IMR-90 (cell line): ENCODE data around the gene OTOG. TPM values are rescaled to one million over a fixed set of nuclear protein-coding genes. Genes with fewer than 3 reads are reported as not detected.

Experiments used
- ATAC-seq: fragments of 200-7000 bp; cut with Tn5 transposase; 2 replicates; pipeline ENCODE4 v1.9.1; 2020; ENCODE audit warnings: low read depth, mild to moderate bottlenecking, moderate library complexity
- Bru-seq: library from RNA; stranded (reverse); fragments of 400-500 nt; gene quantifications from one replicate; lab custom pipeline; 2021; lab: Mats Ljungman, UMichigan
- BruChase-seq, 2 experiments: library from RNA; stranded (reverse); fragments of 400-500 nt; gene quantifications; one replicate each; lab custom pipeline; 2021; lab: Mats Ljungman, UMichigan
- BruUV-seq: library from RNA; stranded (reverse); fragments of 400-500 nt; replicated peaks from 2 replicates; lab custom pipeline; 2021; lab: Mats Ljungman, UMichigan
- CTCF ChIA-PET: fragments of 300-600 bp; formaldehyde crosslinking; extraction: SDS; loops from one replicate; lab custom pipeline; 2021; ENCODE audit warnings: antibody characterized with exemption; lab: Yijun Ruan, JAX
- POLR2A ChIA-PET: fragments of 300-600 bp; sonication (Branson Sonifier 250); formaldehyde crosslinking; loops from one replicate; lab custom pipeline; 2022; ENCODE audit warnings: antibody characterized with exemption; ENCODE audit not compliant: unreplicated experiment; lab: Charles Lee
- DNase-seq: peaks from one replicate; pipeline ENCODE4 v3.0.0; 2013
- H2AFZ ChIP-seq: replicated peaks from 2 replicates; pipeline ENCODE3; 2013; ENCODE audit warnings: low read length, mild to moderate bottlenecking; ENCODE audit not compliant: poor library complexity
- H2AK5ac ChIP-seq: 2 replicates; pipeline ENCODE4 v1.6.1; 2013; ENCODE audit warnings: low read depth, low read length, inconsistent platforms
- H2AK9ac ChIP-seq: replicated peaks from 2 replicates; pipeline ENCODE3; 2013; ENCODE audit warnings: mild to moderate bottlenecking, low read depth, low read length, moderate library complexity; ENCODE audit not compliant: poor library complexity
- H2BK120ac ChIP-seq: 2 replicates; pipeline ENCODE4 v1.6.1; 2013; ENCODE audit warnings: low read depth, low read length, inconsistent platforms
- H2BK15ac ChIP-seq: 3 replicates; pipeline ENCODE4 v1.6.1; 2013; ENCODE audit warnings: low read depth, low read length, inconsistent platforms
- H2BK20ac ChIP-seq: 2 replicates; pipeline ENCODE4 v1.6.1; 2013; ENCODE audit warnings: low read depth, mild to moderate bottlenecking, inconsistent platforms, low read length, moderate library complexity
- H2BK5ac ChIP-seq: 2 replicates; pipeline ENCODE4 v1.6.1; 2013; ENCODE audit warnings: mild to moderate bottlenecking, low read depth, low read length, inconsistent platforms; ENCODE audit not compliant: poor library complexity, severe bottlenecking
- H3K14ac ChIP-seq: replicated peaks from 2 replicates; pipeline ENCODE4 v1.6.1; 2013; ENCODE audit warnings: low read depth, low read length, inconsistent platforms
- H3K18ac ChIP-seq: 2 replicates; pipeline ENCODE4 v1.6.1; 2013; ENCODE audit warnings: low read depth, low read length, control low read depth
- H3K23ac ChIP-seq: 2 replicates; pipeline ENCODE4 v1.6.1; 2013; ENCODE audit warnings: low read depth, low read length, inconsistent platforms
- H3K27ac ChIP-seq: 2 replicates; pipeline ENCODE4 v1.5.1; 2013; ENCODE audit warnings: mild to moderate bottlenecking, control low read depth, low read length; ENCODE audit not compliant: insufficient read depth
- H3K27me3 ChIP-seq: 2 replicates; pipeline ENCODE4 v1.6.1; 2013; ENCODE audit warnings: low read length; ENCODE audit not compliant: control insufficient read depth, insufficient read depth
- H3K36me3 ChIP-seq: 2 replicates; pipeline ENCODE4 v1.6.1; 2013; ENCODE audit warnings: low read length, mixed read lengths; ENCODE audit not compliant: control insufficient read depth, insufficient read depth
- H3K4ac ChIP-seq: 2 replicates; pipeline ENCODE4 v1.6.1; 2013; ENCODE audit warnings: low read depth, low read length, inconsistent platforms
- H3K4me1 ChIP-seq: 2 replicates; pipeline ENCODE4 v1.6.1; 2013; ENCODE audit warnings: low read length, mixed read lengths; ENCODE audit not compliant: control insufficient read depth, insufficient read depth
- H3K4me2 ChIP-seq: 2 replicates; pipeline ENCODE4 v1.6.1; 2013; ENCODE audit warnings: low read depth, mild to moderate bottlenecking, control low read depth, low read length, moderate library complexity
- H3K4me3 ChIP-seq: 2 replicates; pipeline ENCODE4 v1.5.1; 2013; ENCODE audit warnings: low read depth, mild to moderate bottlenecking, control low read depth, low read length, moderate library complexity; ENCODE audit not compliant: insufficient read depth
- H3K56ac ChIP-seq: 2 replicates; pipeline ENCODE4 v1.6.1; 2013; ENCODE audit warnings: low read length, inconsistent platforms; ENCODE audit not compliant: insufficient read depth; ENCODE audit errors: extremely low read depth
- H3K79me1 ChIP-seq, 2 experiments: 2 replicates each; pipeline ENCODE4 v1.6.1; 2013; ENCODE audit warnings: low read length in 2 of 2, inconsistent platforms in 1 of 2, low read depth in 1 of 2
- H3K9ac ChIP-seq: 2 replicates; pipeline ENCODE4 v1.6.1; 2013; ENCODE audit warnings: low read depth, low read length, control low read depth
- H3K9me1 ChIP-seq: 2 replicates; pipeline ENCODE4 v1.6.1; 2013; ENCODE audit warnings: low read length, inconsistent platforms; ENCODE audit not compliant: insufficient read depth
- H3K9me3 ChIP-seq: 2 replicates; pipeline ENCODE4 v1.6.1; 2013; ENCODE audit warnings: low read length; ENCODE audit not compliant: control insufficient read depth, insufficient read depth
- H4K20me1 ChIP-seq: 2 replicates; pipeline ENCODE4 v1.6.1; 2013; ENCODE audit warnings: low read length, inconsistent platforms; ENCODE audit not compliant: insufficient read depth
- H4K5ac ChIP-seq: 2 replicates; pipeline ENCODE4 v1.6.1; 2013; ENCODE audit warnings: mild to moderate bottlenecking, low read depth, low read length, control low read depth
- H4K8ac ChIP-seq, 2 experiments: 2 replicates each; pipeline ENCODE4 v1.6.1; 2013; ENCODE audit warnings: low read depth in 2 of 2, low read length in 2 of 2, control low read depth in 1 of 2, inconsistent platforms in 1 of 2
- H4K91ac ChIP-seq: 2 replicates; pipeline ENCODE4 v1.6.1; 2013; ENCODE audit warnings: low read depth, low read length, inconsistent platforms; ENCODE audit not compliant: insufficient read depth
- BHLHE40 ChIP-seq: fragments of 150-350 bp; IDR thresholded peaks from 2 replicates; pipeline ENCODE4 v1.6.1; 2016; ENCODE audit warnings: mild to moderate bottlenecking, low read depth, low read length
- CEBPB ChIP-seq: IDR thresholded peaks from 2 replicates; pipeline ENCODE4 v1.6.1; 2012; ENCODE audit warnings: low read depth, low read length, improper control_type of control experiment
- CHD1 ChIP-seq: IDR thresholded peaks from 2 replicates; pipeline ENCODE4 v1.6.1; 2012; ENCODE audit warnings: low read depth, low read length, improper control_type of control experiment
- CTCF ChIP-seq: conservative IDR thresholded peaks from 2 replicates; pipeline ENCODE4 v1.5.1; 2012; ENCODE audit warnings: mild to moderate bottlenecking, low read depth, low read length, improper control_type of control experiment
- FOS ChIP-seq: fragments of 150-350 bp; IDR thresholded peaks from 2 replicates; pipeline ENCODE4 v1.6.1; 2016; ENCODE audit warnings: low read depth, low read length
- MAFK ChIP-seq: IDR thresholded peaks from 2 replicates; pipeline ENCODE4 v1.6.1; 2012; ENCODE audit warnings: low read depth, low read length, improper control_type of control experiment
- MAZ ChIP-seq: IDR thresholded peaks from 2 replicates; pipeline ENCODE4 v1.6.1; 2012; ENCODE audit warnings: low read depth, mild to moderate bottlenecking, low read length, improper control_type of control experiment, moderate library complexity, borderline replicate concordance
- MXI1 ChIP-seq: IDR thresholded peaks from 2 replicates; pipeline ENCODE4 v1.6.1; 2012; ENCODE audit warnings: low read depth, mild to moderate bottlenecking, low read length, moderate library complexity, borderline replicate concordance
- NFE2L2 ChIP-seq: fragments of 150-350 bp; IDR thresholded peaks from 2 replicates; pipeline ENCODE4 v1.6.1; 2016; ENCODE audit warnings: low read depth, mild to moderate bottlenecking, low read length
- POLR2A ChIP-seq: IDR thresholded peaks from 2 replicates; pipeline ENCODE4 v1.6.1; 2012; ENCODE audit warnings: mild to moderate bottlenecking, low read depth, low read length
- RAD21 ChIP-seq: IDR thresholded peaks from 2 replicates; pipeline ENCODE4 v1.6.1; 2012; ENCODE audit warnings: low read length, improper control_type of control experiment
- RCOR1 ChIP-seq: IDR thresholded peaks from 2 replicates; pipeline ENCODE4 v1.6.1; 2012; ENCODE audit warnings: mild to moderate bottlenecking, low read length, improper control_type of control experiment; ENCODE audit not compliant: insufficient replicate concordance
- RFX5 ChIP-seq: IDR thresholded peaks from 2 replicates; pipeline ENCODE4 v1.8.0; 2012; ENCODE audit warnings: low read depth, mild to moderate bottlenecking, low read length, moderate library complexity
- SMC3 ChIP-seq: fragments of 150-350 bp; IDR thresholded peaks from 2 replicates; pipeline ENCODE4 v1.6.1; 2016; ENCODE audit warnings: low read depth, mild to moderate bottlenecking, antibody characterized with exemption, low read length, moderate library complexity
- WGBS, 2 experiments: methylation state at CpG; one replicate each; pipeline versions ENCODE4 v1.1.5 to v1.1.7; 2013; ENCODE audit warnings: missing lambda C conversion rate in 2 of 2; ENCODE audit not compliant: insufficient read length in 1 of 2; ENCODE audit errors: extremely low coverage in 2 of 2; 5-methylcytosine and 5-hydroxymethylcytosine counted together
- dilution Hi-C: fragments of 300-500 bp; cut with HindIII; formaldehyde crosslinking; loops from one replicate; pipeline ENCODE4 v1.14.3; 2018; ENCODE audit warnings: low sequenced_read_pairs; ENCODE audit not compliant: unreplicated experiment
- in situ Hi-C: fragments of 300-500 bp; cut with MboI; formaldehyde crosslinking; loops from 3 replicates; pipeline ENCODE4 v1.14.3; 2019; ENCODE audit warnings: low sequenced_read_pairs, inconsistent platforms, mixed read lengths
- intact Hi-C: fragments of 100-400 bp; cut with micrococcal nuclease; formaldehyde crosslinking; loops from 2 replicates; pipeline ENCODE4 v1.10.0; 2022
- long read RNA-seq: library from polyadenylated mRNA; unstranded; transcript quantifications from one replicate; pipeline ENCODE4 v2.0.0, GENCODE V29; 2021; ENCODE audit not compliant: unreplicated experiment
- polyA plus RNA-seq, 3 experiments: library from polyadenylated mRNA; depleted of rRNA; stranded (reverse); fragments of >200 nt; gene quantifications; 2 replicates each; pipeline ENCODE4 v1.2.3, GENCODE V29; 2012; ENCODE audit warnings: low replicate concordance in 1 of 3
- total RNA-seq: library from RNA; depleted of rRNA; stranded (reverse); fragments of >200 nt; gene quantifications from 2 replicates; pipeline ENCODE4 v1.2.3, GENCODE V29; 2012; rRNA removed
- TF ChIP-seq, protein P1 (sequence below): fragments of 150-350 bp; IDR thresholded peaks from 2 replicates; pipeline ENCODE4 v1.6.1; 2016; ENCODE audit warnings: low read depth, mild to moderate bottlenecking, low read length, moderate library complexity, borderline replicate concordance

The OTOG gene
- total RNA-seq (not detected in 2 replicates), polyA plus RNA-seq (2012; rRNA removed) (not detected in 2 replicates), Bru-seq, nascent RNA (percentile 1 among the genes with signal in this experiment), BruChase-seq, experiment 1, labeled RNA remaining after a 6-hour chase (not detected), BruChase-seq, experiment 2, labeled RNA remaining after a 2-hour chase (not detected)
- polyA plus RNA-seq (2012; cell fraction: cytosol; rRNA removed), result not detected in 2 replicates
- not detected in 2 replicates for polyA plus RNA-seq (2012; cell fraction: nucleus; rRNA removed; ENCODE audit: low replicate concordance)
- long read RNA-seq, result 0 reads

DNA sequence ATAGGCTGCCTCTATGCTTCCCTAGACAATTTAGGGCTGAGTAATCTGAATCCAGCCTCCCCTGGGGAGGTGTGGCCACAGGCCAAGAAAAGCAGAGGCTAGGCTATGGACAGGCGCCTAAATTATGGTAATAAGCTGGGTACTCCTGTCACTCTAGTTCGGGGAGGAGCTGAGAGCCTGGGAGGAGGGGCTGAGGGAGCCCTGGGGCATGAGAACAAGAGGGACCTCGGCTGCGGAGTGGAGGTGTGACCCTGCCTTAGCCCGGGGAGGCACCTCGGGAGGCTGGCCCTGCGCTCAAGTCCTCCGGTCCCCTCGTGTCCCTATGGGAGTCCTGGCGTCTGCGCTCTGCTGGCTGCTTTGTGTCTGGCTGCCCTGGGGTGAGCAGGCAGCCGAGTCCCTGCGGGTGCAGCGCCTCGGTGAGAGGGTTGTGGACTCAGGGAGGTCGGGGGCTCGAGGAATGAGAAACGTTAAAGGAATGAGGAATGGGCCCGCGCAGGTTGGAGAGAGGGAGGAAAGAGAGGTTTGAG lies at the start of gene OTOG:
Gene OTOG, plus strand, starts transcription at position 209 of the 527 bp plus-strand sequence. Its CDS starts 114 bp downstream, at position 323.
- ChIA-PET POLR2A (no interaction called here), CTCF (no interaction called here)
- no peak within 1 kb of the TSS for H2AFZ ChIP-seq
- intact Hi-C loops (no loop called here), dilution Hi-C loops (no loop called here), in situ Hi-C loops (no loop called here)
- no peak within 1 kb of the TSS for H3K14ac ChIP-seq
- no TSS peak for BruUV-seq
- DNase-seq (no peak), ATAC-seq (no peak)
- H2BK15ac ChIP-seq, result no peak within 1 kb of the TSS
- no peak within 1 kb of the TSS for H3K56ac ChIP-seq
- no peak within 1 kb of the TSS for H3K4ac ChIP-seq
- 0% methylated on average over 5 of the region's 20 CpGs; no CpG with 5 or more reads in 1 of the 2 experiments for WGBS, 2 experiments
- H3K23ac ChIP-seq, result no peak within 1 kb of the TSS
- no peaks in the 10 kb centered on the region for H3K4me1 ChIP-seq
- no peak within 1 kb of the TSS for H2BK5ac ChIP-seq
- H3K9me1 ChIP-seq, result no peaks in the 10 kb centered on the region
- H4K5ac ChIP-seq, result no peak within 1 kb of the TSS
- H2AK9ac ChIP-seq, result no peak within 1 kb of the TSS
- H3K9me3 ChIP-seq, result no peaks in the 10 kb centered on the region
- H3K27me3 ChIP-seq, result peaks cover 18% of the 10 kb centered on the region
- H2BK20ac ChIP-seq, result no peak within 1 kb of the TSS
- no peak within 1 kb of the TSS for H4K91ac ChIP-seq
- H3K9ac ChIP-seq, result no peak within 1 kb of the TSS
- H4K8ac ChIP-seq, result no peak within 1 kb of the TSS
- H2BK120ac ChIP-seq, result no peak within 1 kb of the TSS
- H4K20me1 ChIP-seq, result no peaks in the 10 kb centered on the region
- H3K4me2 ChIP-seq, result no peak within 1 kb of the TSS
- H2AK5ac ChIP-seq, result no peak within 1 kb of the TSS
- no peaks in the 10 kb centered on the region for H3K36me3 ChIP-seq
- no peak within 1 kb of the TSS for H3K27ac ChIP-seq
- H3K18ac ChIP-seq, result no peak within 1 kb of the TSS
- no peak within 1 kb of the TSS for H3K4me3 ChIP-seq
- H3K79me1 ChIP-seq, result no peaks in the 10 kb centered on the region
- no peak for TF ChIP-seq MXI1
- TF ChIP-seq MAFK, result no peak
- TF ChIP-seq CEBPB, result no peak
- TF ChIP-seq, protein P1, sequence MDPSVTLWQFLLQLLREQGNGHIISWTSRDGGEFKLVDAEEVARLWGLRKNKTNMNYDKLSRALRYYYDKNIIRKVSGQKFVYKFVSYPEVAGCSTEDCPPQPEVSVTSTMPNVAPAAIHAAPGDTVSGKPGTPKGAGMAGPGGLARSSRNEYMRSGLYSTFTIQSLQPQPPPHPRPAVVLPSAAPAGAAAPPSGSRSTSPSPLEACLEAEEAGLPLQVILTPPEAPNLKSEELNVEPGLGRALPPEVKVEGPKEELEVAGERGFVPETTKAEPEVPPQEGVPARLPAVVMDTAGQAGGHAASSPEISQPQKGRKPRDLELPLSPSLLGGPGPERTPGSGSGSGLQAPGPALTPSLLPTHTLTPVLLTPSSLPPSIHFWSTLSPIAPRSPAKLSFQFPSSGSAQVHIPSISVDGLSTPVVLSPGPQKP, result no peak
- TF ChIP-seq RAD21, result no peak
- TF ChIP-seq POLR2A, result no peak
- TF ChIP-seq RFX5, result no peak
- TF ChIP-seq FOS, result no peak
- TF ChIP-seq RCOR1, result no peak
- TF ChIP-seq MAZ, result no peak
- no peak for TF ChIP-seq BHLHE40
- TF ChIP-seq CHD1, result no peak
- TF ChIP-seq CTCF, result no peak
- TF ChIP-seq NFE2L2, result no peak
- no peak for TF ChIP-seq SMC3
